HPDE6-E6E7 (cell line): ENCODE measurements around the gene IL22RA1.

ENCODE experiments used
- DNase-seq: peaks from one replicate; pipeline ENCODE4 v3.0.0; 2011; ENCODE audit warnings: missing footprints; ENCODE audit errors: extremely low spot score

The IL22RA1 gene

GRCh38 chr1:24165500-24165899 is 22.6 kb upstream of the IL22RA1 start:
- no peak for DNase-seq

- no peak for DNase-seq
Observed at GRCh38 chr1:24164004-24164403, 21.1 kb upstream of the IL22RA1 start.

- DNase-seq: no peak
Observed at GRCh38 chr1:24162201-24162600, 19.3 kb upstream of the IL22RA1 start.

- DNase-seq: no peak
Observed at GRCh38 chr1:24161270-24161669, 18.3 kb upstream of the IL22RA1 start.

- no peak for DNase-seq
Observed at GRCh38 chr1:24159366-24159765, 16.4 kb upstream of the IL22RA1 start.

GRCh38 chr1:24157918-24158481 is 15.1 kb upstream of the IL22RA1 start:
- DNase-seq: no peak

- DNase-seq: no peak
Observed at GRCh38 chr1:24156542-24157260, 13.8 kb upstream of the IL22RA1 start.

GRCh38 chr1:24155011-24155782 is 12.3 kb upstream of the IL22RA1 start:
- DNase-seq: no peak

- DNase-seq: no peak
Observed at GRCh38 chr1:24154215-24154614, 11.3 kb upstream of the IL22RA1 start.

GRCh38 chr1:24152631-24153494 is 9.9 kb upstream of the IL22RA1 start:
- DNase-seq: no peak

GRCh38 chr1:24151175-24151533 is 8.2 kb upstream of the IL22RA1 start:
- no peak for DNase-seq

- peak; percentile 79 for DNase-seq
Observed at GRCh38 chr1:24150234-24151174, 7.6 kb upstream of the IL22RA1 start.

- DNase-seq: peak; percentile 84
Observed at GRCh38 chr1:24149866-24150233, 6.9 kb upstream of the IL22RA1 start.

GRCh38 chr1:24147816-24148215 is 4.9 kb upstream of the IL22RA1 start:
- DNase-seq: no peak

- DNase-seq: no peak
Observed at GRCh38 chr1:24147194-24147593, 4.3 kb upstream of the IL22RA1 start.

- DNase-seq: no peak
Observed at GRCh38 chr1:24141311-24141997, 1.5 kb downstream of the IL22RA1 start.

GRCh38 chr1:24140741-24141181 is 2.2 kb downstream of the IL22RA1 start:
- DNase-seq: no peak

GRCh38 chr1:24139841-24140425 is 3.0 kb downstream of the IL22RA1 start:
- DNase-seq: no peak

- DNase-seq: no peak
Observed at GRCh38 chr1:24139222-24139489, 3.8 kb downstream of the IL22RA1 start.
